Hepatocyte (in vitro differentiated cells): ENCODE measurements around the gene SPG11.

Experiments
- EZH2phosphoT487 ChIP-seq: fragments of 200-600 bp; sonication (generic); IDR thresholded peaks from one replicate; pipeline ENCODE4 v1.6.1; 2018; ENCODE audit warnings: antibody characterized with exemption, mild to moderate bottlenecking, low read depth, moderate library complexity; ENCODE audit not compliant: unreplicated experiment, severe bottlenecking
- TF ChIP-seq, protein P1 (sequence below): fragments of 200-600 bp; sonication (generic); IDR thresholded peaks from 2 replicates; pipeline ENCODE4 v1.5.1; 2016; ENCODE audit warnings: antibody characterized with exemption, mild to moderate bottlenecking; ENCODE audit not compliant: poor library complexity

DNA sequence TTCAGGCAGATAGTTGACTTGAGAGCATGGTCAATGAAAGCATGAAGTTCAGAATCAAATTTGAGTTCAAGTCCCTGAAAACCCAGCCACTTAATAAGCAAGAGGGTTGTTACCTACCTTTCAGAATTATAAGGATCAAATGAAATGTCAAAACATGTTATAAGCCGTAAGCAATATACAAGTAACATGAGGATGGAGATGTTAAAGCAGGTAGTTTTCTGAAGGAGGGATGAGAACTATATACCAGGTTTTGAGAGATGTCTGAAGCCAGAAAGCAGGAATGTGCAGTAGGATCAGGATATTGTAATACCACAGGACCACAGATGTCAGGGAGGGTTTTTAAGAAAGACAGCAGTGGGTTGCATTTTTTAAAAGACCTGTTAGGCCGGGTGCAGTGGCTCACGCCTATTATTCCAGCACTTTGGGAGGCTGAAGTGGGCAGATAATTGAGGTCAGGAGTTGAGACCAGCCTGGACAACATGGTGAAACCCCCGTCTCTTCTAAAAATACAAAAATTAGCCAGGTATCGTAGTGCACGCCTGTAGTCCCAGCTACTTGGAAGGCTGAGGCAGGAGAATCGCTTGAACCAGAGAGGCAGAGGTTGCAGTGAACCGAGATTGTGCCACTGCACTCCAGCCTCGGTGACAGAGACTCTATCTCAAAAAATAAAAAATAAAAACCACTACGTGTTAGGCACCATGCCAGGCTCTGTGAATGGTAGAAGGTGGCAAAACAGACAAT is 133.4 kb downstream of the SPG11 start:
- TF ChIP-seq, protein P1, sequence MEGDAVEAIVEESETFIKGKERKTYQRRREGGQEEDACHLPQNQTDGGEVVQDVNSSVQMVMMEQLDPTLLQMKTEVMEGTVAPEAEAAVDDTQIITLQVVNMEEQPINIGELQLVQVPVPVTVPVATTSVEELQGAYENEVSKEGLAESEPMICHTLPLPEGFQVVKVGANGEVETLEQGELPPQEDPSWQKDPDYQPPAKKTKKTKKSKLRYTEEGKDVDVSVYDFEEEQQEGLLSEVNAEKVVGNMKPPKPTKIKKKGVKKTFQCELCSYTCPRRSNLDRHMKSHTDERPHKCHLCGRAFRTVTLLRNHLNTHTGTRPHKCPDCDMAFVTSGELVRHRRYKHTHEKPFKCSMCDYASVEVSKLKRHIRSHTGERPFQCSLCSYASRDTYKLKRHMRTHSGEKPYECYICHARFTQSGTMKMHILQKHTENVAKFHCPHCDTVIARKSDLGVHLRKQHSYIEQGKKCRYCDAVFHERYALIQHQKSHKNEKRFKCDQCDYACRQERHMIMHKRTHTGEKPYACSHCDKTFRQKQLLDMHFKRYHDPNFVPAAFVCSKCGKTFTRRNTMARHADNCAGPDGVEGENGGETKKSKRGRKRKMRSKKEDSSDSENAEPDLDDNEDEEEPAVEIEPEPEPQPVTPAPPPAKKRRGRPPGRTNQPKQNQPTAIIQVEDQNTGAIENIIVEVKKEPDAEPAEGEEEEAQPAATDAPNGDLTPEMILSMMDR = no peak
- no peak for TF ChIP-seq EZH2phosphoT487
